B cell (primary cell): ENCODE data around the gene NKAIN2. TPM values are rescaled to one million over a fixed set of nuclear protein-coding genes. Genes with fewer than 3 reads are reported as not detected.

Experiments used
- ATAC-seq: fragments of 200-7000 bp; cut with Tn5 transposase; one replicate; pipeline ENCODE4 v1.10.0; 2021; ENCODE audit warnings: low read depth, mild to moderate bottlenecking, moderate number of reproducible peaks, moderate library complexity
- CTCF ChIA-PET: fragments of 350-600 bp; sonication (Branson Sonifier 250); formaldehyde crosslinking; loops from one replicate; lab custom pipeline; 2021; ENCODE audit warnings: antibody characterized with exemption, inconsistent platforms; lab: Charles Lee
- POLR2A ChIA-PET: fragments of 350-600 bp; sonication (Branson Sonifier 250); formaldehyde crosslinking; loops from one replicate; lab custom pipeline; 2021; ENCODE audit warnings: antibody characterized with exemption; lab: Charles Lee
- DNase-seq: peaks from one replicate; pipeline ENCODE4 v3.0.0; 2013
- H2AFZ ChIP-seq: 2 replicates; pipeline ENCODE4 v1.6.1; 2012; ENCODE audit warnings: mild to moderate bottlenecking, low read depth, low read length; ENCODE audit not compliant: insufficient read depth, poor library complexity, severe bottlenecking
- H3K27ac ChIP-seq, 2 donors: 1 replicate in 1 of 2; 2 replicates in 1 of 2; pipeline ENCODE4 v1.5.1; 2012 to 2013; ENCODE audit warnings: low read length in 2 of 2, mild to moderate bottlenecking in 2 of 2, moderate library complexity in 1 of 2
- H3K27me3 ChIP-seq, 4 experiments: fragments of 200-600 bp in 1 of 4; sonication (generic) in 1 of 4; replicated peaks in 1 of 4; 1 replicate in 2 of 4; 2 replicates in 2 of 4; pipeline versions ENCODE4 v1.6.1 to v1.7.0; 2013 to 2016; ENCODE audit warnings: low read length in 3 of 4, mild to moderate bottlenecking in 2 of 4, mixed read lengths in 1 of 4, moderate library complexity in 1 of 4; ENCODE audit not compliant: insufficient read depth in 4 of 4, control insufficient read depth in 3 of 4; ENCODE audit errors: control extremely low read depth in 1 of 4
- H3K36me3 ChIP-seq, 2 experiments: replicated peaks in 1 of 2; 1 replicate in 1 of 2; 2 replicates in 1 of 2; pipeline versions ENCODE4 v1.6.1 to v1.7.1; 2013; ENCODE audit warnings: low read length in 1 of 2; ENCODE audit not compliant: insufficient read depth in 2 of 2, control insufficient read depth in 1 of 2; ENCODE audit errors: control extremely low read depth in 1 of 2, extremely low read depth in 1 of 2
- H3K4me1 ChIP-seq, 2 donors: fragments of 200-600 bp in 1 of 2; sonication (generic) in 1 of 2; 1 replicate in 1 of 2; 2 replicates in 1 of 2; pipeline versions ENCODE4 v1.5.1 to v1.6.1; 2013 to 2017; ENCODE audit warnings: low read length in 2 of 2; ENCODE audit not compliant: control insufficient read depth in 2 of 2, insufficient read depth in 2 of 2
- H3K4me2 ChIP-seq: replicated peaks from 2 replicates; pipeline ENCODE3; 2012; ENCODE audit warnings: mild to moderate bottlenecking, low read depth, low read length; ENCODE audit not compliant: poor library complexity, severe bottlenecking
- H3K4me3 ChIP-seq, 5 experiments: fragments of 200-600 bp in 1 of 5; sonication (generic) in 1 of 5; 1 replicate in 3 of 5; 2 replicates in 2 of 5; pipeline versions ENCODE4 v1.5.1 to v1.7.0; 2011 to 2016; ENCODE audit warnings: low read length in 4 of 5, mild to moderate bottlenecking in 4 of 5, low read depth in 2 of 5, control low read depth in 1 of 5, moderate library complexity in 1 of 5; ENCODE audit not compliant: insufficient read depth in 1 of 5; ENCODE audit errors: control extremely low read depth in 1 of 5, extremely low read depth in 1 of 5
- H3K79me2 ChIP-seq: fragments of 200-600 bp; sonication (generic); one replicate; pipeline ENCODE4 v1.6.0; 2016; ENCODE audit warnings: low read length; ENCODE audit not compliant: control insufficient read depth, insufficient read depth
- H3K9ac ChIP-seq: fragments of 200-600 bp; sonication (generic); 2 replicates; pipeline ENCODE4 v1.6.1; 2017; ENCODE audit warnings: mild to moderate bottlenecking, low read length, moderate library complexity
- H3K9me3 ChIP-seq, 3 donors: one replicate each; pipeline versions ENCODE4 v1.6.1 to v1.7.1; 2013; ENCODE audit warnings: low read length in 2 of 3; ENCODE audit not compliant: control insufficient read depth in 2 of 3, insufficient read depth in 1 of 3; ENCODE audit errors: control extremely low read depth in 1 of 3
- H4K20me1 ChIP-seq: 2 replicates; pipeline ENCODE4 v1.6.0; 2012; ENCODE audit warnings: mild to moderate bottlenecking, low read length; ENCODE audit not compliant: insufficient read depth, control insufficient read depth, poor library complexity, severe bottlenecking
- H3K27ac Mint-ChIP-seq: one replicate; pipeline ENCODE4 v1.8.0; 2021; ENCODE audit warnings: mixed read lengths
- H3K27me3 Mint-ChIP-seq: one replicate; pipeline ENCODE4 v1.8.0; 2021; ENCODE audit warnings: mixed read lengths
- H3K4me1 Mint-ChIP-seq: one replicate; pipeline ENCODE4 v1.8.0; 2021; ENCODE audit warnings: mixed read lengths
- H3K4me3 Mint-ChIP-seq: one replicate; pipeline ENCODE4 v1.8.0; 2021; ENCODE audit warnings: mixed read lengths
- H3K9me3 Mint-ChIP-seq: one replicate; pipeline ENCODE4 v1.8.0; 2022; ENCODE audit warnings: mixed read lengths; ENCODE audit not compliant: insufficient read depth
- CTCF ChIP-seq: fragments of 200-600 bp; IDR thresholded peaks from one replicate; pipeline ENCODE4 v1.8.0; 2022; ENCODE audit warnings: antibody characterized with exemption, mild to moderate bottlenecking
- EZH2 ChIP-seq: IDR thresholded peaks from 2 replicates; pipeline ENCODE4 v1.6.1; 2012; ENCODE audit warnings: borderline replicate concordance, low read depth, mild to moderate bottlenecking, moderate library complexity, low read length; ENCODE audit not compliant: insufficient read depth, poor library complexity, severe bottlenecking
- WGBS: methylation state at CpG from one replicate; pipeline ENCODE4 v1.1.5; 2013; ENCODE audit warnings: missing lambda C conversion rate; ENCODE audit not compliant: insufficient coverage; 5-methylcytosine and 5-hydroxymethylcytosine counted together
- intact Hi-C: fragments of 100-400 bp; cut with micrococcal nuclease; formaldehyde crosslinking; loops from one replicate; pipeline ENCODE4 v1.10.0; 2022
- polyA plus RNA-seq: library from polyadenylated mRNA; depleted of rRNA; stranded (reverse); fragments of >200 nt; gene quantifications from 2 replicates; pipeline ENCODE4 v1.2.3, GENCODE V29; 2012
- total RNA-seq, 2 donors: library from RNA; stranded (reverse); fragments of 120-200 nt in 1 of 2; gene quantifications; 1 replicate in 1 of 2; 2 replicates in 1 of 2; pipeline versions ENCODE4 v1.2.3 to v1.2.4, GENCODE V29; 2013 to 2022

NKAIN2 gene
- total and polyA plus RNA-seq, 2 donors (not counting 1 experiment from before 2014, with no cell fraction given): not detected

- no peaks in the 10 kb centered on the region for H4K20me1 ChIP-seq
- CTCF ChIA-PET: no interaction called here
- ATAC-seq (no peak), DNase-seq (no peak)
- no peak overlapping the region for H3K4me2 ChIP-seq
- H3K4me3 ChIP-seq: no peak overlapping the region
- no peaks in the 10 kb centered on the region for H3K79me2 ChIP-seq
- no peaks in the 10 kb centered on the region for H3K4me1 ChIP-seq
- H2AFZ ChIP-seq: no peak overlapping the region
- no peaks in the 10 kb centered on the region for H3K27me3 Mint-ChIP-seq
- H3K9me3 Mint-ChIP-seq: peaks cover 2% of the 10 kb centered on the region
- TF ChIP-seq EZH2 (no peak), CTCF (no peak)
- intact Hi-C loops: no loop called here
- H3K27ac ChIP-seq: no peak overlapping the region
- 75% methylated on average over 1 of the region's 4 CpGs for WGBS
- H3K4me3 Mint-ChIP-seq: no peak overlapping the region
- H3K4me1 Mint-ChIP-seq: no peaks in the 10 kb centered on the region
- POLR2A ChIA-PET: no interaction called here
- H3K36me3 ChIP-seq: no peaks in the 10 kb centered on the region
- H3K27ac Mint-ChIP-seq: no peak overlapping the region
- no peaks in the 10 kb centered on the region for H3K27me3 ChIP-seq
- H3K9me3 ChIP-seq: no peaks in the 10 kb centered on the region
- H3K9ac ChIP-seq: no peak overlapping the region
Measured at GRCh38 chr6:124522335-124522734, 718.7 kb downstream of the NKAIN2 start.

GRCh38 chr6:124524491-124525200 is 721.0 kb downstream of the NKAIN2 start:
- intact Hi-C loops: no loop called here
- TF ChIP-seq EZH2 (no peak), CTCF (no peak)
- Mint-ChIP-seq H3K27ac (no peak overlapping the region), H3K4me1 (no peaks in the 10 kb centered on the region), H3K9me3 (peaks cover 2% of the 10 kb centered on the region), H3K27me3 (no peaks in the 10 kb centered on the region), H3K4me3 (no peak overlapping the region)
- Histone ChIP-seq H3K27me3 (no peaks in the 10 kb centered on the region), H2AFZ (no peak overlapping the region), H3K9me3 (peaks cover 0 to 2% (median 0%) of the 10 kb centered on the region in 3 donors), H3K9ac (no peak overlapping the region), H3K4me3 (no peak overlapping the region), H4K20me1 (no peaks in the 10 kb centered on the region), H3K4me2 (no peak overlapping the region), H3K79me2 (no peaks in the 10 kb centered on the region), H3K4me1 (no peaks in the 10 kb centered on the region), H3K36me3 (no peaks in the 10 kb centered on the region), H3K27ac (no peak overlapping the region)
- 68% methylated on average over 2 of the region's 7 CpGs for WGBS
- no peak for ATAC-seq
- POLR2A ChIA-PET: no interaction called here
- DNase-seq: no peak
- CTCF ChIA-PET: no interaction called here
